RPMI7951 (cell line): ENCODE results near the gene PIK3CA. TPM values are rescaled to one million over a fixed set of nuclear protein-coding genes. Genes with fewer than 3 reads are reported as not detected.

Experiments used
- DNase-seq: peaks from one replicate; pipeline ENCODE4 v3.0.0-alpha.2; 2012; ENCODE audit warnings: low read depth
- total RNA-seq: library from RNA; depleted of rRNA; stranded (reverse); fragments of >200 nt; shearing (Covaris generic); gene quantifications from 2 replicates; pipeline ENCODE4 v1.2.3, GENCODE V29; 2014

PIK3CA gene
- total RNA-seq, 1 experiment from 2014 or later, result 23.9 TPM

GRCh38 chr3:179158336-179159039 lies 10.3 kb downstream of the PIK3CA start:
- DNase-seq, result no peak

GRCh38 chr3:179163503-179163902 lies 15.3 kb downstream of the PIK3CA start:
- no peak for DNase-seq

- DNase-seq, result no peak
Observed at GRCh38 chr3:179164857-179165256, 16.7 kb downstream of the PIK3CA start.

- no peak for DNase-seq
Observed at GRCh38 chr3:179166561-179167201, 18.5 kb downstream of the PIK3CA start.

- no peak for DNase-seq
Observed at GRCh38 chr3:179168918-179169317, 20.8 kb downstream of the PIK3CA start.

GRCh38 chr3:179172546-179172945 lies 24.4 kb downstream of the PIK3CA start:
- DNase-seq, result no peak

- DNase-seq, result no peak
Observed at GRCh38 chr3:179174316-179174715, 26.2 kb downstream of the PIK3CA start.

- DNase-seq, result no peak
Observed at GRCh38 chr3:179174898-179175297, 26.7 kb downstream of the PIK3CA start.

- DNase-seq, result no peak
Observed at GRCh38 chr3:179175358-179175757, 27.2 kb downstream of the PIK3CA start.

GRCh38 chr3:179177611-179178010 lies 29.5 kb downstream of the PIK3CA start:
- no peak for DNase-seq

GRCh38 chr3:179179256-179179655 lies 31.1 kb downstream of the PIK3CA start:
- no peak for DNase-seq

GRCh38 chr3:179179979-179180759 lies 32.0 kb downstream of the PIK3CA start:
- no peak for DNase-seq

GRCh38 chr3:179181021-179181472 lies 32.9 kb downstream of the PIK3CA start:
- peak; percentile 41 for DNase-seq

- DNase-seq, result peak; percentile 37
Observed at GRCh38 chr3:179181993-179182551, 33.9 kb downstream of the PIK3CA start.

- no peak for DNase-seq
Observed at GRCh38 chr3:179182902-179183301, 34.7 kb downstream of the PIK3CA start.

- no peak for DNase-seq
Observed at GRCh38 chr3:179184826-179185225, 36.7 kb downstream of the PIK3CA start.

GRCh38 chr3:179186426-179186825 lies 38.3 kb downstream of the PIK3CA start:
- no peak for DNase-seq

- DNase-seq, result peak; percentile 60
Observed at GRCh38 chr3:179189759-179190158, 41.6 kb downstream of the PIK3CA start.

GRCh38 chr3:179190581-179190980 lies 42.4 kb downstream of the PIK3CA start:
- no peak for DNase-seq

GRCh38 chr3:179192542-179192941 lies 44.4 kb downstream of the PIK3CA start:
- DNase-seq, result no peak

- no peak for DNase-seq
Observed at GRCh38 chr3:179194931-179195330, 46.8 kb downstream of the PIK3CA start.

GRCh38 chr3:179196098-179196497 lies 47.9 kb downstream of the PIK3CA start:
- peak; percentile 70 for DNase-seq
